ENCODE measurements around the gene CSHL1.
A peak's percentile ranks its signal among the peaks of the same experiment; 100 is the strongest.
"Not testable (repeated sequence)": the region's sequence is repeated elsewhere in the genome, so short reads cannot be mapped to it uniquely, and the experiment has no call there.

CSHL1 gene

DNA sequence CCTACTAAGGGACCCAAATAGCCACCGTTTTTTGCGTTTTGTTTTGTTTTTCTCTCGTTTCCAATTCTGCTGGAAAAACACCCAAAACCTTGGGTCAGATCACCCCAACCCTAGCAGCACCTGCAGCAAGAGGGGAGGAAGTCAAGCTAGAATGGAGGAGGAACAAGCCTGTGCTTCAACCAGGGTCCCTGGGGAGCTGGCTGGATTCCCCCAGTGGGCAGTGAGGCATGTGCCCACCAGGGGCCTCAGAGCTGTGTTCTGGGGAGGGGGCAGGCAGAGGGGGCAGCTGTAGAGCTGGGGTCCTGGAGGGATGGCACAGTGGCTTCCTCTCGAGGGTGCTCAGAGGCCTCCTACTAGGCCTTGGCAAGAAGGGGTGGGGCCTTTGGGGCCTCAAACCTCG lies 14.6 kb upstream of the CSHL1 start:
- TF ChIP-seq YY1 (IDR thresholded peaks at IDR 0.05; ENCODE audit: insufficient read depth, insufficient read length), result no peak
- TF ChIP-seq SUZ12 (IDR thresholded peaks at IDR 0.05; ENCODE audit: extremely low read depth, insufficient read depth, insufficient read length), result no peak
- no peak for TF ChIP-seq ZNF274 (IDR thresholded peaks at IDR 0.05; ENCODE audit: low read depth, low read length)
- Histone ChIP-seq H3K4me1 (ENCODE audit: insufficient read depth, insufficient read length) (peaks cover 7% of the 10 kb centered on the region), H3K9me3 (ENCODE audit: insufficient read depth, low read length) (no peaks in the 10 kb centered on the region), H3K9ac (ENCODE audit: insufficient read length, low read depth) (no peak overlapping the region), H3K36me3 (ENCODE audit: insufficient read depth, insufficient read length, low read length) (no peaks in the 10 kb centered on the region), H3K4me3 (ENCODE audit: insufficient read length, low read depth) (no peak overlapping the region), H3K27me3 (ENCODE audit: insufficient read depth, insufficient read length) (no peaks in the 10 kb centered on the region)
- no peak for DNase-seq (ENCODE audit: low read depth, low spot score)

GRCh38 chr17:63922402-63922801 lies 11.3 kb upstream of the CSHL1 start:
- not testable (repeated sequence) for H3K4me1 ChIP-seq (ENCODE audit: insufficient read depth, insufficient read length); H3K27me3 ChIP-seq (ENCODE audit: insufficient read depth, insufficient read length); H3K4me3 ChIP-seq (ENCODE audit: insufficient read length, low read depth); H3K36me3 ChIP-seq (ENCODE audit: insufficient read depth, insufficient read length, low read length); H3K9me3 ChIP-seq (ENCODE audit: insufficient read depth, low read length); DNase-seq (ENCODE audit: low read depth, low spot score); H3K9ac ChIP-seq (ENCODE audit: insufficient read length, low read depth)

GRCh38 chr17:63920779-63921178 lies 9.7 kb upstream of the CSHL1 start:
- H3K4me1 ChIP-seq (ENCODE audit: insufficient read depth, insufficient read length); DNase-seq (ENCODE audit: low read depth, low spot score); H3K36me3 ChIP-seq (ENCODE audit: insufficient read depth, insufficient read length, low read length); H3K9me3 ChIP-seq (ENCODE audit: insufficient read depth, low read length); H3K27me3 ChIP-seq (ENCODE audit: insufficient read depth, insufficient read length); H3K9ac ChIP-seq (ENCODE audit: insufficient read length, low read depth); H3K4me3 ChIP-seq (ENCODE audit: insufficient read length, low read depth): not testable (repeated sequence)

- H3K4me1 ChIP-seq (ENCODE audit: insufficient read depth, insufficient read length); H3K9me3 ChIP-seq (ENCODE audit: insufficient read depth, low read length); DNase-seq (ENCODE audit: low read depth, low spot score); H3K9ac ChIP-seq (ENCODE audit: insufficient read length, low read depth); H3K27me3 ChIP-seq (ENCODE audit: insufficient read depth, insufficient read length); H3K36me3 ChIP-seq (ENCODE audit: insufficient read depth, insufficient read length, low read length); H3K4me3 ChIP-seq (ENCODE audit: insufficient read length, low read depth): not testable (repeated sequence)
Observed at GRCh38 chr17:63920050-63920449, 9.0 kb upstream of the CSHL1 start.

- H3K27me3 ChIP-seq (ENCODE audit: insufficient read depth, insufficient read length), result no peaks in the 10 kb centered on the region
- no peak overlapping the region for H3K4me3 ChIP-seq (ENCODE audit: insufficient read length, low read depth)
- H3K9ac ChIP-seq (ENCODE audit: insufficient read length, low read depth), result no peak overlapping the region
- no peak for DNase-seq (ENCODE audit: low read depth, low spot score)
- no peaks in the 10 kb centered on the region for H3K36me3 ChIP-seq (ENCODE audit: insufficient read depth, insufficient read length, low read length)
- H3K9me3 ChIP-seq (ENCODE audit: insufficient read depth, low read length), result no peaks in the 10 kb centered on the region
- TF ChIP-seq YY1 (IDR thresholded peaks at IDR 0.05; ENCODE audit: insufficient read depth, insufficient read length) (no peak), SUZ12 (IDR thresholded peaks at IDR 0.05; ENCODE audit: extremely low read depth, insufficient read depth, insufficient read length) (no peak), ZNF274 (IDR thresholded peaks at IDR 0.05; ENCODE audit: low read depth, low read length) (no peak)
- peaks cover 8% of the 10 kb centered on the region for H3K4me1 ChIP-seq (ENCODE audit: insufficient read depth, insufficient read length)
Observed at GRCh38 chr17:63919311-63919723, 8.3 kb upstream of the CSHL1 start.

- not testable (repeated sequence) for H3K4me1 ChIP-seq (ENCODE audit: insufficient read depth, insufficient read length); H3K27me3 ChIP-seq (ENCODE audit: insufficient read depth, insufficient read length); H3K4me3 ChIP-seq (ENCODE audit: insufficient read length, low read depth); H3K9me3 ChIP-seq (ENCODE audit: insufficient read depth, low read length); H3K36me3 ChIP-seq (ENCODE audit: insufficient read depth, insufficient read length, low read length); DNase-seq (ENCODE audit: low read depth, low spot score)
- H3K9ac ChIP-seq (ENCODE audit: insufficient read length, low read depth), result peak within 1 kb of the TSS; percentile 21
Observed at GRCh38 chr17:63918789-63919305, 7.8 kb upstream of the CSHL1 start, which contains the start of gene GH1. Gene GH1 (minus strand): TSS chr17:63918839. CDS start chr17:63918776, 63 bp downstream.

DNA sequence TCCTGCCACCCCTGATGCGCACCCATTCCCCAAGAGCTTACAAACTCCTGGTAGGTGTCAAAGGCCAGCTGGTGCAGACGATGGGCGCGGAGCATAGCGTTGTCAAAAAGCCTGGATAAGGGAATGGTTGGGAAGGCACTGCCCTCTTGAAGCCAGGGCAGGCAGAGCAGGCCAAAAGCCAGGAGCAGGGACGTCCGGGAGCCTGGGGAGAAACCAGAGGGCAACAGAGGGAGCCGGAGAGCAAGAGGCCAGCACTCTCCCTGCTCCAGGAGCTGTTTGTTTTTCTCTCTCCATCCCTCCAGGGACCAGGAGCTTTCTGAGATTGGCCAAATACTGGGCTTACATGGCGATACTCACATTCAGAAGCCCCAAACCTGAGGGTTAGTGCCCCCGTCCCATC lies 7.2 kb upstream of the CSHL1 start:
- H3K27me3 ChIP-seq (ENCODE audit: insufficient read depth, insufficient read length), result no peaks in the 10 kb centered on the region
- H3K4me3 ChIP-seq (ENCODE audit: insufficient read length, low read depth), result no peak overlapping the region
- no peak for TF ChIP-seq SUZ12 (IDR thresholded peaks at IDR 0.05; ENCODE audit: extremely low read depth, insufficient read depth, insufficient read length)
- no peak for TF ChIP-seq ZNF274 (IDR thresholded peaks at IDR 0.05; ENCODE audit: low read depth, low read length)
- TF ChIP-seq YY1 (IDR thresholded peaks at IDR 0.05; ENCODE audit: insufficient read depth, insufficient read length), result no peak
- H3K9ac ChIP-seq (ENCODE audit: insufficient read length, low read depth), result no peak overlapping the region
- no peaks in the 10 kb centered on the region for H3K36me3 ChIP-seq (ENCODE audit: insufficient read depth, insufficient read length, low read length)
- DNase-seq (ENCODE audit: low read depth, low spot score), result no peak
- peaks cover 8% of the 10 kb centered on the region for H3K4me1 ChIP-seq (ENCODE audit: insufficient read depth, insufficient read length)
- no peaks in the 10 kb centered on the region for H3K9me3 ChIP-seq (ENCODE audit: insufficient read depth, low read length)

DNA sequence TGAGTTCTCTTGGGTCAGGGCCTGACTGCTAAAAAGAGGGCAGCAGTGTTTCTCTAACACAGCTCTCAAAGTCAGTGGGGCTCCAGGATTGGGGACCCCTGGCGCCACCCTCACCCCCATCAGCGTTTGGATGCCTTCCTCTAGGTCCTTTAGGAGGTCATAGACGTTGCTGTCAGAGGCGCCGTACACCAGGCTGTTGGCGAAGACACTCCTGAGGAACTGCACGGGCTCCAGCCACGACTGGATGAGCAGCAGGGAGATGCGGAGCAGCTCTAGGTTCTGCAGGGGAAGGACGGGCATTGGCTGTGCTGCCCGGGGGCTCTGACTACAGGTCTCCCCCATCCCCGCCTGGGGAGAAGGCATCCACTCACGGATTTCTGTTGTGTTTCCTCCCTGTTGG lies 6.6 kb upstream of the CSHL1 start:
- DNase-seq (ENCODE audit: low read depth, low spot score), result no peak
- Histone ChIP-seq H3K36me3 (ENCODE audit: insufficient read depth, insufficient read length, low read length) (no peaks in the 10 kb centered on the region), H3K9me3 (ENCODE audit: insufficient read depth, low read length) (no peaks in the 10 kb centered on the region), H3K4me1 (ENCODE audit: insufficient read depth, insufficient read length) (peaks cover 8% of the 10 kb centered on the region), H3K9ac (ENCODE audit: insufficient read length, low read depth) (peak overlapping the region; percentile 21), H3K27me3 (ENCODE audit: insufficient read depth, insufficient read length) (no peaks in the 10 kb centered on the region), H3K4me3 (ENCODE audit: insufficient read length, low read depth) (no peak overlapping the region)
- TF ChIP-seq YY1 (IDR thresholded peaks at IDR 0.05; ENCODE audit: insufficient read depth, insufficient read length) (no peak), ZNF274 (IDR thresholded peaks at IDR 0.05; ENCODE audit: low read depth, low read length) (no peak), SUZ12 (IDR thresholded peaks at IDR 0.05; ENCODE audit: extremely low read depth, insufficient read depth, insufficient read length) (no peak)

DNA sequence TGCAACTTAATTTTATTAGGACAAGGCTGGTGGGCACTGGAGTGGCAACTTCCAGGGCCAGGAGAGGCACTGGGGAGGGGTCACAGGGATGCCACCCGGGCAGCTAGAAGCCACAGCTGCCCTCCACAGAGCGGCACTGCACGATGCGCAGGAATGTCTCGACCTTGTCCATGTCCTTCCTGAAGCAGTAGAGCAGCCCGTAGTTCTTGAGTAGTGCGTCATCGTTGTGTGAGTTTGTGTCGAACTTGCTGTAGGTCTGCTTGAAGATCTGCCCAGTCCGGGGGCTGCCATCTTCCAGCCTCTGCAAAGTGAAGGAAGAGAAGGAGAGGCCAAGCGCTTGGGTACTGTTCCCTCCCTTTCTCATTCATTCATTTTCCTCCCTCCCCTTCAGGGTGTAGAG lies 6.1 kb upstream of the CSHL1 start:
- not testable (repeated sequence) for H3K9me3 ChIP-seq (ENCODE audit: insufficient read depth, low read length); H3K4me1 ChIP-seq (ENCODE audit: insufficient read depth, insufficient read length); H3K27me3 ChIP-seq (ENCODE audit: insufficient read depth, insufficient read length); H3K9ac ChIP-seq (ENCODE audit: insufficient read length, low read depth); DNase-seq (ENCODE audit: low read depth, low spot score); H3K4me3 ChIP-seq (ENCODE audit: insufficient read length, low read depth); H3K36me3 ChIP-seq (ENCODE audit: insufficient read depth, insufficient read length, low read length)
